ENCODE data around the gene AP4E1.
"Not testable (repeated sequence)": the region's sequence is repeated elsewhere in the genome, so short reads cannot be mapped to it uniquely, and the experiment has no call there.

AP4E1 gene

GRCh38 chr15:50908209-50909009 lies at the start of gene AP4E1:
TSS of gene AP4E1 (plus strand) at chr15:50908683. CDS start at chr15:50908779, 96 bp downstream.
- DNase-seq (ENCODE audit: low read depth in 3 of 3, low spot score in 1 of 3): peak; percentile 79 to 92 (median 91)

GRCh38 chr15:50860824-50861223 lies 47.7 kb upstream of the AP4E1 start:
- DNase-seq (ENCODE audit: low read depth in 3 of 3, low spot score in 1 of 3): no peak

- no peak for DNase-seq (ENCODE audit: low read depth in 3 of 3, low spot score in 1 of 3)
These were observed 45.9 kb upstream of the AP4E1 start for GRCh38 chr15:50862553-50862952.

- DNase-seq (ENCODE audit: low read depth in 3 of 3, low spot score in 1 of 3): no peak
These were observed 43.6 kb upstream of the AP4E1 start for GRCh38 chr15:50864873-50865272.

DNA sequence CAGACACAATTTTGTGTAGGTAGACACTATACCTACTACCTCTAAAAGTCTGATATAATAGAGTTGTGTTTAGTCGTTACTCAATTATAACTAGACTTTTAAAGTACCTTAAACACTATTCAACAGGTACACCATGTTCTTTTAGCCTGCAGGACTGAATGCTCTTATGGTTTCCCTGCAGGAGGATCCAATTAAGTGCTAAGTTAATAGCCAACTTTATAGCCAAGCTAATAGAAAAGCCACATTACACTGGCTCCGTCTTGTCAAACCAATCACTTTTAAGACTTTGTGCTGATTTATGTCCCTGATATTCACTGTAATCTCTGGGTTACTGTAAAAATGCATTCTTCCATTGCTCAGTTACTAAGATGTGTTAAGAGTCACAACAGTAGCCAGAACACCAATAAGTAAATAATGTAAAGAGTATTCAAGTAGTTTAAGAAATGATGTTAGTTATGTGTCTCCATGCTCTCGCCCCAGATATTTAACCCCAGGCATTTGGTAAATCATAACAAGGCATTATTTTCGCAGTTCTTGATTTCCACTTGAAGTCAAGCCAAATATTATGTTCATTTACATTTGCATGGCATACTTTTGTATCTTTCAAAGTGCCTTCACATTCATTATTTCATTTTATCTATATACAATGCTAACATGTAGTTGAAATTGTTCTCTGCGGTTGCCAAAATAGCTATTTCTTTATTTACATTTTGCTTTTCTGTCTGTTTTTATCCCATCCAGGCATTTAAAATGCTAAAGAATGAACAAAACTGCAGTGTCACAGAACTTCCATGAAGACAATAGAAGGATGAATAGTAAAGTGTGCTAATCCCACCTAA lies 42.7 kb upstream of the AP4E1 start:
- DNase-seq (ENCODE audit: low read depth in 3 of 3, low spot score in 1 of 3): no peak

DNA sequence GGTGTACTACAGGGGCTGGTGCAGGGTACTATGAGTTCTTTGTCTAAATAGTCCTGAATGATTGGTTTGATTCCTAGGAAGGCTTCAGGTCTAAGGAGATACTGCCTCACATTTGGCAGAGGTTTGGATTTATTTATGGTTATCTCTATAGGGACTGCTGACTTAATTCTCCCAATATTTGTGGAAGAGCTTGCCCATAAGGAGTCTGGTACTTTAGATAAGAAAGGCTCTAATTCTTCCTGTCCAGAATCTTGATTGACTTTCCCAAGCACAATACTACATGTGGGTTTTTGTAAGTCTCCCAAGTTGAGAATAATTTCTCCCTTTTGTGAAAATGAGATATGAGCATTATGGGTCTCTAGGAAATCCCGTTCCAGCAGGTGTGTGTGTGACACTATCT lies 36.7 kb upstream of the AP4E1 start:
- DNase-seq (ENCODE audit: low read depth in 3 of 3, low spot score in 1 of 3): no peak

- no peak for DNase-seq (ENCODE audit: low read depth in 3 of 3, low spot score in 1 of 3)
These were observed 35.6 kb upstream of the AP4E1 start for GRCh38 chr15:50872832-50873426.

GRCh38 chr15:50873935-50874361 lies 34.5 kb upstream of the AP4E1 start:
- DNase-seq (ENCODE audit: low read depth in 3 of 3, low spot score in 1 of 3): no peak

DNA sequence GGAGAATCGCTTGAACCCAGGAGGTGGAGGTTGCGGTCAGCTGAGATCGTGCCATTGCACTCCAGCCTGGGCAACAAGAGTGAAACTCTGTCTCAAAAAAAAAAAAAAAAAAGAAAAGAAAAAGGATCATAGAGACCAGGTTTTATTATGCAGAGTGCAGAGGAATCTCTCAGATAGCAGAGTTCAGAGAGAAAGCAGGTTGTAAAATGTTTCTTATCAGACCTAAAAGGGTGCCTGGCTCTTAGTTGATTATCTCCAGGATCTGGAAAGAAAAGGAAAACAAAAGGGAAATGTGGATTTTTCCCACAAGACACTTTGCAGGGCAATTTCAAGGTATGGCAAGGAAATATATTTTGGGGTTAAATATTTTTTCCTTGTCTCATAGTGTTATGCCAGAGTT lies 33.2 kb upstream of the AP4E1 start:
- DNase-seq (ENCODE audit: low read depth in 3 of 3, low spot score in 1 of 3): not testable (repeated sequence)

DNA sequence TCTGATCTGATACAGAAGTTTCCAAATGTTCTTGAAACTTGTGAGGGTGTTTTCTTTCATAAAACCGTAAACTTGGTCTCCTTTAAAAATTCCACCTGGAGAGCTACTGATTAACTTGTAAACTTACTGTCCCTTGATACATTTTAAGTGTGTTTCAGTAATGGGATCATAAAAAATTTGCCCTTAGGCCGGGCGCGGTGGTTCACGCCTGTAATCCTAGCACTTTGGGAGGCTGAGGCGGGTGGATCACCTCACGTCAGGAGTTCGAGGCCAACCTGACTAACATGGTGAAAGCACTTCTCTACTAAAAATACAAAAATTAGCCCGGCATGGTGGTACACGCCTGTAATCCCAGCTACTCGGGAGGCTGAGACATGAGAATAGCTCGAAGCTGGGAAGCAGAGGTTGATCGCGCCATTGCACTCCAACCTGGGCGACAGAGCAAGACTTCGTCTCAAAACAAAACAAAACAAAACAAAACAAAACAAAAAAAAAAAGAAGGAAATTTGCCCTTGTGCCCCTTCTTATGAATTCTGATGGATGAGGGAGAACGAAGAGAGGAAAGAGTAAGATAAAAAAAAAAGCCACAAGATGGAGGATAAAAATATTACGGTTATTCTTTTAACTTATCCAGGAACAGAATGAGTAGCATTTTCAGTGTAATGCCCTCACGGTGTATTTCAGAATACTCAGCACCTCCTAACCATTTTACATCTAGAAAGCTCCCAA lies 32.1 kb upstream of the AP4E1 start:
- DNase-seq (ENCODE audit: low read depth in 3 of 3, low spot score in 1 of 3): no peak

DNA sequence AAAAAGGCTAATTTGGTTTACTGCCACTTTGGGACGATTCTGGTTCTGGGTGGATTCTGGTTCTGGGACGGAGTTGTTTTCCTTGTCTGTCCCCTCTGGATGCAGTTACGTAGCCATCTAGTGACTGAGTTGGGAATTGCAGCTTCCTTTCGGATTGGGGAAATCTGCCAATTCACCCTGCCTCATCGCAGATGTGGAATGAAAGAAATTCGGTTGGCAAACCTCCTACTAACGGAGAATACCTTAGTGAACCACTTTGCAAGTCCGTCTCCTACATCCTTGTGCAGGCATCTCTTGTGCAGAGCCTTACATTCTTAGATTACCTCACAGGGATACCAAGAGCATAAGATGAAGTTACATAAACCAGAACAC lies 31.5 kb upstream of the AP4E1 start:
- DNase-seq (ENCODE audit: low read depth in 3 of 3, low spot score in 1 of 3): peak; percentile 19 to 27 (median 22)

GRCh38 chr15:50879016-50879617 lies 29.4 kb upstream of the AP4E1 start:
- no peak for DNase-seq (ENCODE audit: low read depth in 3 of 3, low spot score in 1 of 3)

- no peak for DNase-seq (ENCODE audit: low read depth in 3 of 3, low spot score in 1 of 3)
These were observed 28.3 kb upstream of the AP4E1 start for GRCh38 chr15:50880206-50880605.

GRCh38 chr15:50880651-50881114 lies 27.8 kb upstream of the AP4E1 start:
- DNase-seq (ENCODE audit: low read depth in 3 of 3, low spot score in 1 of 3): no peak

DNA sequence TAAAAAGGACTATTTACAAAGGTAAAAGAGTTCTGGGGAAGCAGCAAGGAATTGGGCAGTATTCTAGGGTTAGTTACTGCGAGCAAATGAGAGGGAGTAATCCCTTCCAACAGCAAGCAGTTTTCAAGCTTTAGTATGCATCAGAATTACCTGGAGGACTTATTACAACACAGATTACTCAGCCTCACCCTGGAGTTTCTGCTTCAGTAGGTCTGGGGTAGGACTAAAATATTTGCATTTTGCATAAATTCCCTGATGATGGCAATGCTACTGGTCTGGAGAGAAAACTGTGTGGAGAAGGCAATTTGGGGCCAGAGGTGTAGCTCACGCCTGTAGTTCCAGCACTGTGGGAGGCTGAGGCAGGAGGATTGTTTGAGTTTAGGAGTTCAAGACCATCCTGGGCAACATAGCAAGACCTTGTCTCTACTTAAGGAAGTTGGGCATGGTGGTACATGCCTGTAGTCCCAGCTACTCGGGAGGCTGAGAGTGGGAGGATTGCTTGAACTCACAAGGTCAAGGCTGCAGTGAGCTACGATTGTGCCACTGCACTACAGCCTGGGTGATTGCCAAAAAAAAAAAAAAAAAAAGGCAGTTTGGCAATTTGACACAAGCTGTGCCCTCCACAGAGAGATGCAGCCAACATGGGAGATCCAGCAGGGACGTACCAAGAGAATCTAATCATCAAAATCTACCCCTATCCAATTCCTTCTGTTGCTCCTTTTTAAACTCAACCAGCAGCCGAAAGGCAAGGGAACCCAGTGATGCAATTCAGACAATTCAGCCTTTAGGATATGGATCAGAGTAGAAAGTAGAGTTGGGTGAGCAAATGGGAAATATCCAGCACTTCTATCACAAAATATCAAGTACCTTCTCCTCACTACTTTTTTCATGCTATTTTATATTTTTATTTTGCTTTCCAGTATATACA lies 27.1 kb upstream of the AP4E1 start:
- DNase-seq (ENCODE audit: low read depth in 3 of 3, low spot score in 1 of 3): no peak

GRCh38 chr15:50883903-50884302 lies 24.6 kb upstream of the AP4E1 start:
- DNase-seq (ENCODE audit: low read depth in 3 of 3, low spot score in 1 of 3): no peak

GRCh38 chr15:50884540-50884939 lies 23.9 kb upstream of the AP4E1 start:
- no peak for DNase-seq (ENCODE audit: low read depth in 3 of 3, low spot score in 1 of 3)

DNA sequence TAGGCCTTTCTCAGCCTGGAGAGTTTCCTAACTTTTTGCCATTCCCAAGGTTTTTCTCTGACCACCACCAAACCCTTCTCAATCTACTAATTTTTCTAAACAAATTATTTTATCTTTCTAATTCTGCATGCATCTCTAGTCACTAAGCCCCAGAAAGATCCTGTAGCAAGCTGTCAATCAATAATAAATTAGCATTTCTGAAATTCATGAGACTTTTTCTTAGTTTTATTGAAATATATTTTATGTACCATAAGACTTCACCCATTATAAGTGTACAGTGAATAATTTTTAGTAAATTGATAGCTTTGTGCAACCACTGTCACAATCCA lies 22.4 kb upstream of the AP4E1 start:
- DNase-seq (ENCODE audit: low read depth in 3 of 3, low spot score in 1 of 3): no peak

GRCh38 chr15:50886611-50887345 lies 21.7 kb upstream of the AP4E1 start:
- no peak for DNase-seq (ENCODE audit: low read depth in 3 of 3, low spot score in 1 of 3)

Measured in stimulated activated CD4-positive, alpha-beta T cell treated with anti-CD3 and anti-CD28 coated beads, TNF-alpha, amount 100 ng/mL, for 1 hour (primary cell).